Motor neuron (in vitro differentiated cells): ENCODE results near the gene ATG13. TPM values are rescaled to one million over a fixed set of nuclear protein-coding genes. Genes with fewer than 3 reads are reported as not detected.

ENCODE experiments used
- ATAC-seq, 8 experiments: fragments of 200-7000 bp; cut with Tn5 transposase; replicated peaks in 6 of 8; 2 replicates each; pipeline ENCODE4 v1.8.0; 2021; ENCODE audit warnings: mild to moderate bottlenecking in 8 of 8, moderate library complexity in 8 of 8
- H3K27ac ChIP-seq, 2 donors: fragments of 250-450 bp; sonication (Bioruptor Pico); 2 replicates each; pipeline ENCODE4 v1.9.0; 2021; ENCODE audit warnings: antibody characterized with exemption in 2 of 2, mild to moderate bottlenecking in 2 of 2, moderate library complexity in 1 of 2
- H3K4me1 ChIP-seq, 2 donors: fragments of 250-450 bp; sonication (Bioruptor Pico); replicated peaks in 1 of 2; 2 replicates each; pipeline ENCODE4 v1.6.1; 2021; ENCODE audit warnings: antibody characterized with exemption in 2 of 2, mild to moderate bottlenecking in 2 of 2, moderate library complexity in 1 of 2
- H3K4me3 ChIP-seq, 5 donors: fragments of 250-450 bp; sonication (Bioruptor Pico); 2 replicates each; pipeline ENCODE4 v1.9.0; 2021; ENCODE audit warnings: antibody characterized with exemption in 5 of 5, mild to moderate bottlenecking in 5 of 5, moderate library complexity in 4 of 5
- WGBS, 10 experiments: fragments of 450-650 bp; shearing (Covaris generic); methylation state at CpG; one replicate each; pipeline ENCODE4 v1.0.0; 2022; 5-methylcytosine and 5-hydroxymethylcytosine counted together
- in situ Hi-C, 9 experiments: fragments of 400-800 bp; cut with MboI; loops; one replicate each; pipeline ENCODE4 v1.15.0; 2021; ENCODE audit warnings: low sequenced_read_pairs in 9 of 9, low pct_unique_long_range_greater_than_20kb in 2 of 9; ENCODE audit not compliant: unreplicated experiment in 9 of 9
- total RNA-seq, 8 experiments: library from RNA; unstranded; fragments of 300-600 nt; gene quantifications; 2 replicates each; pipeline versions ENCODE4 v1.2.3 to v1.2.4, GENCODE V29; 2022

Gene ATG13
- total RNA-seq, 8 experiments from 2014 or later, result 39.9 to 105 (median 65.6) TPM

DNA sequence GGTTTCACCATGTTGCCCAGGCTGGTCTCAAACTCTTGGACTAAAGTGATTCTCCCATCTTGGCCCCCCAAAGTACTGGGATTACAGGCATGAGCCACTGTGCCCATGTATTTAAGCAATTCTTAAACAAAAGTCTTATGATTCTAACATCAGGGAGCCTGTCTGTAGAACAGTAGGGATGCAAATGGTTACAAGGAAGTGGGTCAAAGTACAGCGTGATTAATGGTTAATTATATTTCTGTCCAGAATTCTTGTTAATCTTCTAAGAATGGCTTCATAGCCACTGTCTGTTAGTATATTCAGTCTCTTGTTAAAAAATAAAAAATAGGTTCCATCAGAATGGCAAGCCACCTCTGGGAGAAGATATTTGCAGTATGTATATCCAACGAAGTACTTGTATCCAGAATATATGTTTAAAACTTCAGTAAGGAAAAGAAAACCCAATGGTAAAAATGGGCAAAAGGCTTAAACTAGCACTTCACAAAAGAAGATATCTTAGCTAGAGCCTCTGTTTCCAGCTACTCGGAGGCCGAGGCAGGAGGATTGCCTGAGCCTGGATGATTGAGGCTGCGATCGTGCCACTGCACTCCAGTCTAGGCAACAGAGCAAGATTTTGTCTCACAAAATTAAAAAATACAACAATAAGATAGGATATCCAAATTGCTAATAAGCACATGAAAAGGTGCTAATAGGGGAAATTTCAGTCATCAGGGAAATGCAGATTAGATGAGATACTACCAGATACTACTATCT, 22.9 kb downstream of the ATG13 start:
- H3K27ac ChIP-seq, result no peak overlapping the region
- 90 to 100% (median 98%) methylated on average over 1 to 6 of the region's 6 CpGs; no CpG with 5 or more reads in 1 of the 10 experiments for WGBS, 10 experiments
- in situ Hi-C loops, result no loop called here
- H3K4me3 ChIP-seq, result no peak overlapping the region
- H3K4me1 ChIP-seq, result no peaks in the 10 kb centered on the region
- no peak for ATAC-seq

DNA sequence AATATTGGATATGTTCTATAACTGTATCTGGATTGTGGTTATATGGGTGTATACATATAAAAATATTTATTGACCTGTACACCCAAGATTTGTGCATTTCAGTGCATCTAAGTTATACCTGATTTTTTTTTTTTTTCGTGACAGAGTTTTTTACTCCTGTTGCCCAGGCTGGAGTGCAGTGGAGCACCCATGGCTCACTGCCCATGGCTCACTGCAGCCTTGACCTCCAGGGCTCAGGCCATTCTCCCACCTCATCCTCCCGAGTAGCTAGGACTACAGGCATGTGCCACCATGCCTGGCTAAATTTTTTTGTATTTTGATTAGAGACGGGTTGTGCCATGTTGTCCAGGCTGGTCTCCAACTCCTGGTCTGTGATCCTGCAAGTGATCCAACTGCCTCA, 24.3 kb downstream of the ATG13 start:
- no peak overlapping the region for H3K27ac ChIP-seq
- in situ Hi-C loops, result no loop called here
- ATAC-seq, result no peak
- 80 to 100% (median 96%) methylated on average over 1 to 3 of the region's 3 CpGs; no CpG with 5 or more reads in 2 of the 10 experiments for WGBS, 10 experiments
- H3K4me3 ChIP-seq, result no peak overlapping the region
- H3K4me1 ChIP-seq, result no peaks in the 10 kb centered on the region

DNA sequence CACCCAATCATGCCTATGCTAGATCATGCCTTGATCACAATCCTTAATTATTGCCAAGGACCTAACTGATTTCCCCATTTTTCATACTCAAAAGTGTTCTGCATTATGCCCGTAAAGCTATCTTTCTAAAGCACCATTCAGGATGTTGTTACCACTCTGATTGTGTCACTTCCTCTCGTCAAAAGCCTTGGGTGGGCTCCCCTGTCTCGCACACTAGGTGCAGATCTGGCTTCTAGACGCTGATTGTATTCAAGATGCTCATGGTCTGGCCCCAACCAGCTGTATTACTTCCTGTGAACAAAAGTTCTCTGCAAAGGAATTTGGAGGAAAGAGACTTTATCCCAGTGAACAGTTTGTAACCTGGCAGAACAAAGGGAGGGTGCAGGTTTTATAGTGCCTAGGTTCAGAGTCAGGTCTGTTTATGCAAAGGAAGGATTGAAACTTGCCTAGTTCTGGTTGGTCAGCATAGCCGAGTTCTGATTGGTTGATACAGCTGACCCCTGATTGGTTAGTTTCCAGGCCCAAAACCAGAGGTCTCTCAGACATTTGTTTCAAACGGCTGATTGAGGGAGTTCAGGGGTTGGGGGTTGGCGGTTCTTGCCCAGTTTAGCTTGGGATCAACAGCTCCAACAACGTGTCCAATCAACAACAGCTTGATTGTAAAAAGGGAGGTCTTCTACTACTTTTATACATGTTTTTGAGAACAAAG, 25.4 kb downstream of the ATG13 start:
- 75 to 98% (median 90%) methylated on average over 3 to 8 of the region's 8 CpGs for WGBS, 10 experiments
- H3K27ac ChIP-seq, result no peak overlapping the region
- H3K4me3 ChIP-seq, result no peak overlapping the region
- in situ Hi-C loops, result no loop called here
- no peak for ATAC-seq
- no peaks in the 10 kb centered on the region for H3K4me1 ChIP-seq

DNA sequence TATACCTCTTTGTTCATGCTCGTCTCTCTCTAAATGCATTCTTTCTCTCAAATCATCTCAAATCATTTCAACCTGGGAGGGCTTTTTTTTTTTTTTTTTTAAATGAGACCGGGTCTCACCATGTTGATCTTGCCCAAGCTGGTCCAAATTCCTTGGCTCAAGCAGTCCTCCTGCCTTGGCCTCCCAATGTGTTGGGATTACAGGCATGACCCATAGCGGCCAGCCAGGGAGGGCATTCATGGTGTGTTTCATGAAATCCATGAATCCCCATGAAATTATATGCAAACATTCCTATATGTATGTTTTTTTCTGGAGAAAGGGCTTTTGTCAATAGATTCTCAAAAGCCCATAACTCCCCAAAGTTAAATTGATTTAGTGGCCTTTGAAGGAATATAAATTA, 26.2 kb downstream of the ATG13 start:
- Histone ChIP-seq H3K4me3 (no peak overlapping the region), H3K27ac (no peak overlapping the region), H3K4me1 (no peaks in the 10 kb centered on the region)
- 76 to 100% (median 94%) methylated on average over 1 to 3 of the region's 3 CpGs; no CpG with 5 or more reads in 1 of the 10 experiments for WGBS, 10 experiments
- ATAC-seq, result no peak
- in situ Hi-C loops, result no loop called here

DNA sequence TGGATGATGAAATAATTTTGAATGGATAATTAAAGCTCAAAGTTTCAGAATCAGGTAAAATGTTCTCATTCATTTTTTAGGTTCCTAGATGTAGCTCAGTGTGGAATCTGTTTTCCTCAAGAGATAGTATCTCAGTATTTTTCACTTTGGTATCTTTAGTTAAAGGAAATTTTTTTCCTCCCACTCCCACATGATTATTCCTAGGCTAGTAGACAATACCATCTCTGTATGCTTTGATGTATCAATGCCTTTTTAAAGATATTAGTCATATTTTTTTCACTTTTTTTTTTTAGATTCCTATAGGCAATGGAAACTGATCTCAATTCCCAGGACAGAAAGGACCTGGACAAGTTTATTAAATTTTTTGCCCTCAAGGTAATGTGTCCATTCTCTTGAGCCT, 26.6 kb downstream of the ATG13 start:
- H3K4me3 ChIP-seq, result no peak overlapping the region
- ATAC-seq, result no peak
- in situ Hi-C loops, result no loop called here
- no peak overlapping the region for H3K27ac ChIP-seq
- H3K4me1 ChIP-seq, result no peaks in the 10 kb centered on the region

DNA sequence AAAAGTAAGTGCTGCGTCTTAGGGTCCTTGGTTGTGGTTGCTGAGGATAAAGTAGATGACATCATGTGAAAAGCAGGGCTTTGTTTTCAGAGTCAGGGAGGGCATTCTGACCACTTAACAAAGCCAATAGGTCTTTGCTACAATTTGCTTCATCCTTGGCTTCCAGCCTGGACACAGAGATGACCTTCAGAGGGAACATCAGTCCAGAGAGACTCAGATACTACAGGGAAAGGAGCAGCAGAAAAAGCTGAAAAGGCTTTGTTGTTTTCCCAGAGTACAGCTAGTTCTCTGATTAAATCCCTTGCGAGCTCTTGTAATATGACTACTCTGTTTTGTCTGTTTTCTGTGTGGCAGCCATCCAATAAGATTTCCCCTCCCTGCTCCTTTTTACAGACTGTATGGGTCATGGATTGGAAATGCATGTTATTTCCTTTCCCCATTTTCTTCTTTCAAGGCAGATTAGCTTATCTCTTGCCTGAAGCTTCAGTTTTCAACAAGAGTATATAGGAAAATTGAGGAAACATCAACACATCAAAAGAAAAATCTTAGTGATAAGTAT, 31.9 kb downstream of the ATG13 start:
- WGBS, 10 experiments, result 13 to 100% (median 79%) methylated on average over 1 to 2 of the region's 2 CpGs; no CpG with 5 or more reads in 1 of the 10 experiments
- peak in 5 of 8 experiments; percentile 33 to 98 (median 85) for ATAC-seq
- Histone ChIP-seq H3K4me1 (no peaks in the 10 kb centered on the region), H3K4me3 (no peak overlapping the region), H3K27ac (no peak overlapping the region)
- in situ Hi-C loops, result no loop called here

DNA sequence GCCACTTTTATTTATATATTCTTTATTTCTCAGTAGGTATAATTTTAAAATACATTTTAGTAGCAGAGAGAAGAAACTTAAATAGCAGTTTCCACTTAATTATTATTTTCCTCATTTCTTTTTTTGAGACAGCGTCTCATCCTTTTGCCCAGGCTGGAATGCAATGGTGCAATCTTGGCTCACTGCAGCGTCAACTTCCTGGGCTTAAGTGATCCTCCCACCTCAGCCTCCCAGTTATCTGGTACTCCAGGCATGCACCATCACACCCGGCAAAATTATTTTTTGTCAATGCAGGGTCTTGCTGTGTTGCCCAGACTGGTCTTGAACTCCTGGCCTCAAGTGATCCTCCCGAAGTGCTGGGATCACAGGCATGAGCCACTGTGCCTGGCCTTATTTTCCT, 38.3 kb downstream of the ATG13 start:
- 60 to 100% (median 97%) methylated on average over 1 to 3 of the region's 4 CpGs; no CpG with 5 or more reads in 3 of the 10 experiments for WGBS, 10 experiments
- no peak overlapping the region for H3K27ac ChIP-seq
- ATAC-seq, result no peak
- in situ Hi-C loops, result no loop called here
- H3K4me1 ChIP-seq, result no peaks in the 10 kb centered on the region
- H3K4me3 ChIP-seq, result no peak overlapping the region

DNA sequence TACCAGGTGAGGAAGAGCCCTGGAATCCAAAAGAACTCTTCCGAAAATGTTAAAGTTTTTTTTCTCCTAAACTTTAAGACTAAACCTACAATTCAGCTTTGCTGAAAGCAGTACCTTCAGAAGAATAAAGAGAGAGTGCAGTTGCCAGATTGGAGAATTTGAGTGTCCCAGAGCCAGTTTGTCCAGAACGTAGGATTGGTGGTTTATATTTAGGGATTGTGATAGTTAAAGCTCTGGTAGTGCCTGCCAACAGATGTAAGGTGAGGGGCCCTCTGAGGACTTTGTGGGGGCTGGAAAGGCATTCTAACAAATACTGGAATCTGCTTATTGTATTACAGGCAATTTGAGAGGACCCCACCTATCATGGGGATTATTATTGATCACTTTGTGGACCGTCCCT, 39.8 kb downstream of the ATG13 start:
- no peak for ATAC-seq
- in situ Hi-C loops, result no loop called here
- no peaks in the 10 kb centered on the region for H3K4me1 ChIP-seq
- H3K27ac ChIP-seq, result no peak overlapping the region
- H3K4me3 ChIP-seq, result no peak overlapping the region
- WGBS, 10 experiments, result 70 to 100% (median 85%) methylated on average over 1 to 3 of the region's 3 CpGs; no CpG with 5 or more reads in 4 of the 10 experiments

DNA sequence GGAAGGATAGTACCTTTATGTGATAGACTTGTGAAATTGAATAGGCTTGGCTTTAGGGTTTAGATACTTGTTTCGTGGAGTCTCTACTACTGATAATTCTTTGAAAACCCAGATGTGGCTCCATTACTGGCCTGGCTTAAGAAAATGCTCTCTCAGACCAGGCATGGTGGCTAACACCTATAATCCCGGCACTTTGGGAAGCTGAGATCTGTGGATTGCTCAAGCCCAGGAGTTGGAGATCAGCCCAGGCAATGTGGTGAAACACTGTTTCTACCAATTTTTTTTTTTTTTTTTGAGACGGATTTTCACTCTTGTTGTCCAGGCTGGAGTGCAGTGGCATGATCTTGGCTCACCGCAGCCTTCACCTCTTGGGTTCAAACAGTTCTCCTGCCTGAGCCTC, 40.9 kb downstream of the ATG13 start:
- Histone ChIP-seq H3K4me3 (no peak overlapping the region), H3K4me1 (no peaks in the 10 kb centered on the region), H3K27ac (no peak overlapping the region)
- ATAC-seq, result peak in 2 of 8 experiments; percentile 38
- in situ Hi-C loops, result no loop called here
- WGBS, 10 experiments, result 53 to 100% (median 96%) methylated on average over 1 to 4 of the region's 4 CpGs; no CpG with 5 or more reads in 3 of the 10 experiments

DNA sequence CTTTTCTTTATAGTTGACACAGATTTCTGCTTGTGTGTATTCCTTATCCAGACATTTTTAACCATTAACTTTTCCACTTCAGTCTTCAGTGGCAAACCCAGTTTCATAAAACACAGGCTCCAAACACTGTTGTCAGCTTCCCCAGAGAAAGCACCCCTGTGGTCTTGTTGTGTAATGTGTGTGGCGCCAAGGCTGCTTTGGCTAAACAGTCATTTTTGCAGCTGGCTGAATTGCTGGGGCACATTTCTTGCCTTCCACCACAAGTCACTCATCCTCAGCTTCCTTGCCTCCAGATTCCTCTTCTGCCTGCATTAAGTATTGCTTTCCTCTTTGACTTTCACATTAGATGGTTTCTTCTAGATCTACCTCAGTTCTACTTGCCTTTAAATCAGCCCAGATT, 42.6 kb downstream of the ATG13 start:
- no peak for ATAC-seq
- in situ Hi-C loops, result no loop called here
- H3K4me1 ChIP-seq, result no peaks in the 10 kb centered on the region
- H3K27ac ChIP-seq, result no peak overlapping the region
- 57 to 100% (median 80%) methylated on average over 1 of the region's 1 CpG; no CpG with 5 or more reads in 5 of the 10 experiments for WGBS, 10 experiments
- H3K4me3 ChIP-seq, result no peak overlapping the region

DNA sequence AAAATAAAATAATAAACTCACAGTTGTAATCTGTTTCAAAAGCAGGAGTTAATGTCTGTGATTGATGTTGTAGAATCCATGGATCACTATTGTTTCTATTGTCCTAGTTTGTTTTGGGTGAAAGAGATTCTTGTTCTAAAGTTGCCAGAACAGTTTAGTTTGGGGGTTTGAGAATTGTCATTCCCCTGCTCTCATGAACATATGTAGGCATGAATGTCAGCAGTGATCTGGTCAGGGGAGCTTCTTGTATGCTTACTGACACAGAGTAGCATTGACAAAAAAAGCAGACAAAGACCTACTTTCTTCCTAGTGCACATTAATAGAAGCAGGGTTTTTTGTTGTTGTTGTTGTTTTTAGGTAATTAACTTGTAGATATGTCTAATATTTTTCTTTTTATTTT, 44.5 kb downstream of the ATG13 start:
- Histone ChIP-seq H3K4me1 (no peaks in the 10 kb centered on the region), H3K27ac (no peak overlapping the region), H3K4me3 (no peak overlapping the region)
- ATAC-seq, result no peak
- in situ Hi-C loops, result no loop called here

DNA sequence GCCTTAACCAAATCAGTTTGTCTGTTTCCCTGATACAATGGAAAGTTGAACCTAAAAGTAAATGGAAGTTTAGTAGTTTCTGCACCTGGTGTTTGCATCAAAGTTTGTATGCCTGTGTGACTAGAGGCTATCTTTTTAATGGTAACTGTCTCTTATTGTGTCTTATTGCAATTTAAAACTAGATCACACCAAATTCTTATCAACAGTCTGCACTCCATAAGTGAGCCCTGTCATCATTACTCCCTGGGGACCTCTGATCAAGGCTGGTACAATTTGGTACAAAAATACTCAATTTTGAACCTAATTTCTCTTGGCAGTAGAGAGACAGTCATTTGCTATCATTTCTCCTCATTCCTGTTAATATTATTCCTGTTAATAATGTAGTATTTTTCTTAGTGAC, 45.0 kb downstream of the ATG13 start:
- H3K4me3 ChIP-seq, result no peak overlapping the region
- H3K27ac ChIP-seq, result no peak overlapping the region
- no peaks in the 10 kb centered on the region for H3K4me1 ChIP-seq
- in situ Hi-C loops, result no loop called here
- ATAC-seq, result no peak

DNA sequence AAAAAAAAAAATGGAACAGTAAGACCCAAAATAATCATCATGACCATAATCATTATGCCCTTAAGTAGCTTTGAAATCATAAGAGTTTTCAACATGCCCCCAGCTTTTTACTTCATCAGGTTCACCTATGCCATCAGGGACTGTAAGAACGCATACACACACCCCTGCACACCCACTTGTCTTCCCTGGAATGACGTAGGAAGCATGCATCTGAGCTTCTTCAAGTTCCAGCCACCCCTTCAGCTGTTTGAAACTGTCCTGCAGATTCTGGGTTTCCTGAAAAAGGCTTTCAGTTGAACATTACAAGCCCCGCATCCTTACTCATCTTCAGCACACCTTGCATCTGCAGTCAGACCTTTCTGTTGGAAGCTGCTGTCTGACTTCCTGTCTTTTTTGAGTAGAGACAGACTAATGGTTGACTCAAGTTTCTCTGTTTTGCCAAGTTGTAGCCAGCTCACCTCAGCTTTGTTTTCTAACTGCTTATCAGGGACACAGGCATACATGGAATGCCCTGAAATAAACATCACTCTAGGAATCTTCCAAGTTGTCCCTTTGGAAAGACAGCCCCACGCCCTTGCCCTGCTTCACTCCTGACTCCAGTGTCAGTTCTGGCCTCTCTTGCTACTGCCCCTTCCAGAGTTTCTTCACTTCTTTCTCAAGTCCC, 46.1 kb downstream of the ATG13 start:
- no peak for ATAC-seq
- Histone ChIP-seq H3K27ac (no peak overlapping the region), H3K4me1 (no peaks in the 10 kb centered on the region), H3K4me3 (no peak overlapping the region)
- in situ Hi-C loops, result no loop called here
- 61 to 100% (median 88%) methylated on average over 1 to 4 of the region's 4 CpGs; no CpG with 5 or more reads in 4 of the 10 experiments for WGBS, 10 experiments
